ENCODE results near the gene ZNF630.

- TF ChIP-seq POLR2A (IDR thresholded peaks at IDR 0.05; ENCODE audit: low read depth, low read length) (no peak), TAF1 (IDR thresholded peaks at IDR 0.05; ENCODE audit: borderline replicate concordance, low read depth, low read length) (0 out of 2 replicates have a peak, but pooled peaks have one; percentile 11), POLR2AphosphoS5 (IDR thresholded peaks at IDR 0.05; ENCODE audit: low read depth, low read length) (peak; percentile 32; the same call in 1 of the 2 replicates)
These were observed at the start of gene ZNF630 for GRCh38 chrX:48071064-48071985.

All from GM12892 (cell line).